Stimulated activated CD8-positive, alpha-beta memory T cell treated with anti-CD3 and anti-CD28 coated beads, Interleukin-4, amount 100 ng/mL, for 48 hours (primary cell): ENCODE measurements around the gene PWP2.
"Not testable (repeated sequence)": the region's sequence is repeated elsewhere in the genome, so short reads cannot be mapped to it uniquely, and the experiment has no call there.

Source experiments
- DNase-seq: peaks from one replicate; pipeline ENCODE4 v3.0.0-alpha.2; 2020

Gene PWP2

GRCh38 chr21:44083631-44084291 is 23.4 kb upstream of the PWP2 start:
- DNase-seq, result peak; percentile 77

- DNase-seq, result peak; percentile 32
Observed at GRCh38 chr21:44084496-44085241, 22.5 kb upstream of the PWP2 start.

- DNase-seq, result peak; percentile 25
Observed at GRCh38 chr21:44085491-44086321, 21.5 kb upstream of the PWP2 start.

GRCh38 chr21:44086636-44087425 is 20.4 kb upstream of the PWP2 start:
- DNase-seq, result peak; percentile 25

GRCh38 chr21:44087426-44088400 is 19.5 kb upstream of the PWP2 start:
- peak; percentile 43 for DNase-seq

- DNase-seq, result no peak
Observed at GRCh38 chr21:44088401-44088780, 18.8 kb upstream of the PWP2 start.

- peak; percentile 37 for DNase-seq
Observed at GRCh38 chr21:44089001-44089911, 17.9 kb upstream of the PWP2 start.

- peak; percentile 23 for DNase-seq
Observed at GRCh38 chr21:44090325-44090724, 16.9 kb upstream of the PWP2 start.

- DNase-seq, result peak; percentile 12
Observed at GRCh38 chr21:44092211-44092610, 15.0 kb upstream of the PWP2 start.

- DNase-seq, result peak; percentile 14
Observed at GRCh38 chr21:44093761-44094160, 13.4 kb upstream of the PWP2 start.

- DNase-seq, result no peak
Observed at GRCh38 chr21:44094832-44095231, 12.4 kb upstream of the PWP2 start.

GRCh38 chr21:44098507-44098906 is 8.7 kb upstream of the PWP2 start:
- not testable (repeated sequence) for DNase-seq

- not testable (repeated sequence) for DNase-seq
Observed at GRCh38 chr21:44098964-44099363, 8.2 kb upstream of the PWP2 start.

GRCh38 chr21:44107589-44107988 is 390 bp downstream of the PWP2 start:
- DNase-seq, result not testable (repeated sequence)

GRCh38 chr21:44113702-44114371 is 6.6 kb downstream of the PWP2 start:
- DNase-seq, result not testable (repeated sequence)

GRCh38 chr21:44122131-44122530 is 14.9 kb downstream of the PWP2 start:
- DNase-seq, result not testable (repeated sequence)

GRCh38 chr21:44127827-44128226 is 20.6 kb downstream of the PWP2 start:
- not testable (repeated sequence) for DNase-seq

- not testable (repeated sequence) for DNase-seq
Observed at GRCh38 chr21:44133715-44134057, 26.5 kb downstream of the PWP2 start.

- not testable (repeated sequence) for DNase-seq
Observed at GRCh38 chr21:44134732-44135131, 27.5 kb downstream of the PWP2 start.

GRCh38 chr21:44138039-44138438 is 30.8 kb downstream of the PWP2 start:
- not testable (repeated sequence) for DNase-seq
